ENCODE measurements around the gene DNAH5. TPM values are rescaled to one million over a fixed set of nuclear protein-coding genes. Genes with fewer than 3 reads are reported as not detected.

DNAH5 gene
- total and polyA plus RNA-seq, 8 donors = 0.50 to 12.5 (median 1.1) TPM; not detected in 1

DNA sequence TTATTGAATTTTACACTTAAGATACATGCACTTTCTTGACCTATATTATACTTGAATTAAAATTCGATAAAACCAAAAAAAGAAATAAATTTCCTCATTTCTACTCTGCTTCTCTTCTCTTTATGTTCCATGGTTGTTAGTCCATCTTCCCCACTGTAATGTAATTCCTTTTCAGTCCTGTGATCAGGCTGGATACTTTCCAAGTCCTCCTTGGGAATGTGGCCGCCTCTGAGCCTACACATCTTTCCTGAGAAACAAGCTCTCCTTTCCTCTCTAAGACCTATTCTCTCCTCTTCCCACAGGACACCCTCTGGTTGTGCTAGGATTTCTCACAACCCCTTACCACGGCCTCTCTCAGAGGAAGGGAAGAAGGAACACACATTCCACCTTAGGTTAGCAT is 285.1 kb downstream of the DNAH5 start:
- Histone ChIP-seq H3K4me1 (no peaks in the 10 kb centered on the region), H3K27me3 (no peaks in the 10 kb centered on the region), H3K36me3 (no peaks in the 10 kb centered on the region), H3K4me3 (no peak overlapping the region), H3K9me3 (no peaks in the 10 kb centered on the region), H3K27ac (no peak overlapping the region)
- WGBS, 5 donors = 71 to 81% (median 74%) methylated on average over 3 of the region's 3 CpGs
- no peak for DNase-seq
- TF ChIP-seq EP300 (IDR thresholded peaks at IDR 0.05) (no peak), POLR2A (IDR thresholded peaks at IDR 0.05) (no peak), CTCF (IDR thresholded peaks at IDR 0.05) (no peak), POLR2AphosphoS5 (IDR thresholded peaks at IDR 0.05) (no peak)
- intact Hi-C loops (cut with DNase I; ENCODE audit: low total_unique reads) = no loop called here

DNA sequence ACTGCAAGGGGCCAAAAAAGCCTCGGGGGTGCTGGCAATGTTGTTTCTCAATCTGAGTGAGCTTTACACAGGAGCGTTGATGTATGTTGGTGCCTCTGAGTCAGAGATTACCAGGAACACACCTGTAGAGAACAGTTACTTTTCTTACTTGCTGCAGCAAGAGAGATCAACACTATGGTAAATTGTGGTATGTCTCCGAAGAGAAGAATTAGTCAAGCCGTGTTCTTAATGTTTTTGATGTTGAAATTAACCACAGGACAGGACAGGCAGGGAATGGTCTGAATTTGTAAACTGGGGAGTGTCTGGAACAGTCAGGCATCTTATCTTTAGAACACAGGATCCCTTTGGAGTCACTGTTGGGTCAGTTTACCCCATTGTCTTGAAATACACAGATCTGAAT is 285.7 kb downstream of the DNAH5 start:
- H3K4me1 ChIP-seq = no peaks in the 10 kb centered on the region
- intact Hi-C loops (cut with DNase I; ENCODE audit: low total_unique reads) = no loop called here
- H3K9me3 ChIP-seq = no peaks in the 10 kb centered on the region
- TF ChIP-seq POLR2A (IDR thresholded peaks at IDR 0.05) = no peak
- no peak for TF ChIP-seq POLR2AphosphoS5 (IDR thresholded peaks at IDR 0.05)
- TF ChIP-seq EP300 (IDR thresholded peaks at IDR 0.05) = no peak
- TF ChIP-seq CTCF (IDR thresholded peaks at IDR 0.05) = no peak
- no peak overlapping the region for H3K27ac ChIP-seq
- DNase-seq = no peak
- no peaks in the 10 kb centered on the region for H3K36me3 ChIP-seq
- no peaks in the 10 kb centered on the region for H3K27me3 ChIP-seq
- WGBS, 5 donors = 67 to 80% (median 75%) methylated on average over 4 of the region's 4 CpGs
- H3K4me3 ChIP-seq = no peak overlapping the region

DNA sequence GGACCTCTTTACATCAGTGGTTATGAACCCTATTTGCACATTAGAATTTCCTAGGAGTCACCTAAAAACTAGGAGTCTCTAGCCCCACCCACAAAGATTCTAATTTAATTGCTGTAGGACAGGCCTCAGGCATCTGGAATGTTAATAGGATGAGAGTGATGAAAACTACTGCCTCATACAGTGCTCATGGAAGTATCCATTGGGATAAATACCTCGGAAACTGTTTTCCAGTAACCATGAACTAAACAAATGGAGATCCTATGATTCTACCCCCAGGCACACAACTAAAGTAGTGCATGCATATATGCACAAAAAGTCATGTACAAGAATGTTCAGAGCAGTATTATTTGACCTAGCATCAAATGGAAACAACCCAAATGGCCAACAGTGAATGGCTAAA is 286.3 kb downstream of the DNAH5 start:
- WGBS, 5 donors = 94 to 100% (median 97%) methylated on average over 1 of the region's 1 CpG
- no peak for TF ChIP-seq POLR2AphosphoS5 (IDR thresholded peaks at IDR 0.05)
- no peak for TF ChIP-seq EP300 (IDR thresholded peaks at IDR 0.05)
- no peak for TF ChIP-seq CTCF (IDR thresholded peaks at IDR 0.05)
- no peak for TF ChIP-seq POLR2A (IDR thresholded peaks at IDR 0.05)
- intact Hi-C loops (cut with DNase I; ENCODE audit: low total_unique reads) = no loop called here
- no peaks in the 10 kb centered on the region for H3K36me3 ChIP-seq
- no peak overlapping the region for H3K27ac ChIP-seq
- H3K9me3 ChIP-seq = no peaks in the 10 kb centered on the region
- H3K4me1 ChIP-seq = no peaks in the 10 kb centered on the region
- no peak overlapping the region for H3K4me3 ChIP-seq
- no peak for DNase-seq
- no peaks in the 10 kb centered on the region for H3K27me3 ChIP-seq

DNA sequence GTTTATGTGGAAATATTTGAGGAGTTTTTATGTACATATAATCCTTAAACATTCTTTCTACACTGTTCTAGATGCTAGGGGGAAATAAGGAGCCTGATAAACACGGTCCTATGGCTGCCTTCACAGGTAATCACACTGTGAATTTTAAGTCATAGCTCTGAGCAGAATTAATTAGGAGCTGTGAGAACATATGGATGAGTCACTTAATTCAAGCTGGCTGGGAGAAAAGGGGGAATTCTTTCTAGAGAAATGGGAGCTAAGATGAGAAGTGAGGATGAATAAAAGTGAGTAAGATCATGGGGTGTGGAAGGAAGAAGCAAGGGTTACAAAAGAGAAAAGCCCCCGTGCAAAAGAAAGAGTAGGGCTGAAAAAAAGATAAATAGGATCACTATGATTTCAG is 290.8 kb downstream of the DNAH5 start:
- H3K4me1 ChIP-seq = no peaks in the 10 kb centered on the region
- intact Hi-C loops (cut with DNase I; ENCODE audit: low total_unique reads) = no loop called here
- H3K4me3 ChIP-seq = no peak overlapping the region
- no peaks in the 10 kb centered on the region for H3K27me3 ChIP-seq
- no peaks in the 10 kb centered on the region for H3K36me3 ChIP-seq
- TF ChIP-seq EP300 (IDR thresholded peaks at IDR 0.05) = no peak
- no peak for TF ChIP-seq POLR2AphosphoS5 (IDR thresholded peaks at IDR 0.05)
- TF ChIP-seq CTCF (IDR thresholded peaks at IDR 0.05) = no peak
- no peak for TF ChIP-seq POLR2A (IDR thresholded peaks at IDR 0.05)
- no peak for DNase-seq
- peaks cover 0 to 11% (median 3%) of the 10 kb centered on the region in 4 donors for H3K9me3 ChIP-seq
- H3K27ac ChIP-seq = no peak overlapping the region
- whole genome bisulfite sequencing, 5 donors = 57 to 68% (median 60%) methylated on average over 2 of the region's 2 CpGs

All from stomach (tissue), 9 donors.